Measurements from ENCODE around the gene CFTR.
A peak's percentile ranks its signal among the peaks of the same experiment; 100 is the strongest.

The CFTR gene

DNA sequence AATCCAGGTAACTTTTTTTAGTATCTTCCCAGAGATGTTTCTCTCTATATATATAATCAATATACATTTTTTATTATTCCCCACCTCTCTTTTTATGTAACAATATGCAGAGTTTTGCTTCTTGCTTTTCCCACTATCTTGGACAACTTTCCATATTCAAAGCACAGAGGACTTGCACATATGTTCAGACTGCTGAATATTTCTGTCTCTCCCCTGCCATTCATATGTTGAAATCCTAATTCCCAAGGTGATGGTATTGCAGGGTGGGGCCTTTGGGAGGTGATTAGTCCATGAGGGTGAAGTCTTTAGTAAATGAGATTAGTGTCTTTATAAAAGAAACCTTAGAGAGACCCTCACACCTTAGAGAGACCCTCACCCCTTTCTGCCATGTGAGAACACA lies 72.8 kb downstream of the CFTR start:
- Histone ChIP-seq H3K36me3 (ENCODE audit: insufficient read depth, low read length) (no peaks in the 10 kb centered on the region), H3K27me3 (ENCODE audit: insufficient read depth, low read length, poor library complexity) (no peaks in the 10 kb centered on the region), H3K9ac (ENCODE audit: low read depth, low read length) (no peak overlapping the region), H3K27ac (ENCODE audit: low read length) (no peak overlapping the region), H3K4me2 (ENCODE audit: insufficient read depth, low read length) (no peak overlapping the region), H3K9me3 (ENCODE audit: insufficient read depth, low read length, severe bottlenecking) (no peaks in the 10 kb centered on the region), H3K4me1 (ENCODE audit: insufficient read depth, low read length) (peaks cover 24% of the 10 kb centered on the region), H4K20me1 (ENCODE audit: insufficient read depth, low read length) (no peaks in the 10 kb centered on the region), H3K79me2 (ENCODE audit: insufficient read depth, low read length) (no peaks in the 10 kb centered on the region), H3K4me3 (ENCODE audit: low read depth in 1 of 2, low read length in 2 of 2) (no peak overlapping the region), H2AFZ (ENCODE audit: low read depth, low read length) (peak overlapping the region; percentile 13; the same call in 1 of the 2 replicates)
- DNase-seq (no peak), ATAC-seq (ENCODE audit: insufficient read depth, low read depth) (no peak)
- TF ChIP-seq EZH2 (IDR thresholded peaks at IDR 0.05; ENCODE audit: borderline replicate concordance, low read depth, low read length, severe bottlenecking), result no peak
- TF ChIP-seq, protein P1, sequence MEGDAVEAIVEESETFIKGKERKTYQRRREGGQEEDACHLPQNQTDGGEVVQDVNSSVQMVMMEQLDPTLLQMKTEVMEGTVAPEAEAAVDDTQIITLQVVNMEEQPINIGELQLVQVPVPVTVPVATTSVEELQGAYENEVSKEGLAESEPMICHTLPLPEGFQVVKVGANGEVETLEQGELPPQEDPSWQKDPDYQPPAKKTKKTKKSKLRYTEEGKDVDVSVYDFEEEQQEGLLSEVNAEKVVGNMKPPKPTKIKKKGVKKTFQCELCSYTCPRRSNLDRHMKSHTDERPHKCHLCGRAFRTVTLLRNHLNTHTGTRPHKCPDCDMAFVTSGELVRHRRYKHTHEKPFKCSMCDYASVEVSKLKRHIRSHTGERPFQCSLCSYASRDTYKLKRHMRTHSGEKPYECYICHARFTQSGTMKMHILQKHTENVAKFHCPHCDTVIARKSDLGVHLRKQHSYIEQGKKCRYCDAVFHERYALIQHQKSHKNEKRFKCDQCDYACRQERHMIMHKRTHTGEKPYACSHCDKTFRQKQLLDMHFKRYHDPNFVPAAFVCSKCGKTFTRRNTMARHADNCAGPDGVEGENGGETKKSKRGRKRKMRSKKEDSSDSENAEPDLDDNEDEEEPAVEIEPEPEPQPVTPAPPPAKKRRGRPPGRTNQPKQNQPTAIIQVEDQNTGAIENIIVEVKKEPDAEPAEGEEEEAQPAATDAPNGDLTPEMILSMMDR (IDR thresholded peaks at IDR 0.05; ENCODE audit: borderline replicate concordance, extremely low read depth, low read length, poor library complexity, severe bottlenecking), result no peak

- Histone ChIP-seq H3K79me2 (ENCODE audit: insufficient read depth, low read length) (no peaks in the 10 kb centered on the region), H3K27ac (ENCODE audit: low read length) (0 out of 2 replicates have a peak overlapping the region, but pooled peaks have one; percentile 35), H3K4me2 (ENCODE audit: insufficient read depth, low read length) (no peak overlapping the region), H3K9ac (ENCODE audit: low read depth, low read length) (no peak overlapping the region), H4K20me1 (ENCODE audit: insufficient read depth, low read length) (no peaks in the 10 kb centered on the region), H3K4me3 (ENCODE audit: low read depth in 1 of 2, low read length in 2 of 2) (no peak overlapping the region), H3K9me3 (ENCODE audit: insufficient read depth, low read length, severe bottlenecking) (no peaks in the 10 kb centered on the region), H3K27me3 (ENCODE audit: insufficient read depth, low read length, poor library complexity) (no peaks in the 10 kb centered on the region), H3K4me1 (ENCODE audit: insufficient read depth, low read length) (peaks cover 21% of the 10 kb centered on the region), H3K36me3 (ENCODE audit: insufficient read depth, low read length) (no peaks in the 10 kb centered on the region), H2AFZ (ENCODE audit: low read depth, low read length) (0 out of 2 replicates have a peak overlapping the region, but pooled peaks have one; percentile 36)
- TF ChIP-seq EZH2 (IDR thresholded peaks at IDR 0.05; ENCODE audit: borderline replicate concordance, low read depth, low read length, severe bottlenecking), result no peak
- TF ChIP-seq, protein P1 (IDR thresholded peaks at IDR 0.05; ENCODE audit: borderline replicate concordance, extremely low read depth, low read length, poor library complexity, severe bottlenecking), result no peak
- peak; percentile 69 for ATAC-seq (ENCODE audit: insufficient read depth, low read depth)
- no peak for DNase-seq
Measured at GRCh38 chr7:117555260-117555659, 75.4 kb downstream of the CFTR start.

GRCh38 chr7:117559391-117559790 lies 79.6 kb downstream of the CFTR start:
- no peaks in the 10 kb centered on the region for H3K79me2 ChIP-seq (ENCODE audit: insufficient read depth, low read length)
- H2AFZ ChIP-seq (ENCODE audit: low read depth, low read length), result no peak overlapping the region
- no peak for ATAC-seq (ENCODE audit: insufficient read depth, low read depth)
- H3K4me3 ChIP-seq (ENCODE audit: low read depth in 1 of 2, low read length in 2 of 2), result no peak overlapping the region
- no peaks in the 10 kb centered on the region for H4K20me1 ChIP-seq (ENCODE audit: insufficient read depth, low read length)
- H3K4me2 ChIP-seq (ENCODE audit: insufficient read depth, low read length), result no peak overlapping the region
- peaks cover 13% of the 10 kb centered on the region for H3K4me1 ChIP-seq (ENCODE audit: insufficient read depth, low read length)
- no peaks in the 10 kb centered on the region for H3K27me3 ChIP-seq (ENCODE audit: insufficient read depth, low read length, poor library complexity)
- H3K9me3 ChIP-seq (ENCODE audit: insufficient read depth, low read length, severe bottlenecking), result no peaks in the 10 kb centered on the region
- no peak overlapping the region for H3K27ac ChIP-seq (ENCODE audit: low read length)
- H3K9ac ChIP-seq (ENCODE audit: low read depth, low read length), result no peak overlapping the region
- no peaks in the 10 kb centered on the region for H3K36me3 ChIP-seq (ENCODE audit: insufficient read depth, low read length)
- TF ChIP-seq, protein P1 (IDR thresholded peaks at IDR 0.05; ENCODE audit: borderline replicate concordance, extremely low read depth, low read length, poor library complexity, severe bottlenecking), result no peak
- no peak for TF ChIP-seq EZH2 (IDR thresholded peaks at IDR 0.05; ENCODE audit: borderline replicate concordance, low read depth, low read length, severe bottlenecking)
- no peak for DNase-seq

DNA sequence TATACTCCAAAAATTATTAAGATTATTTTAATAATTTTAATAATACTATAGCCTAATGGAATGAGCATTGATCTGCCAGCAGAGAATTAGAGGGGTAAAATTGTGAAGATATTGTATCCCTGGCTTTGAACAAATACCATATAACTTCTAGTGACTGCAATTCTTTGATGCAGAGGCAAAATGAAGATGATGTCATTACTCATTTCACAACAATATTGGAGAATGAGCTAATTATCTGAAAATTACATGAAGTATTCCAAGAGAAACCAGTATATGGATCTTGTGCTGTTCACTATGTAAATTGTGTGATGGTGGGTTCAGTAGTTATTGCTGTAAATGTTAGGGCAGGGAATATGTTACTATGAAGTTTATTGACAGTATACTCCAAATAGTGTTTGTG lies 80.2 kb downstream of the CFTR start:
- Histone ChIP-seq H3K27me3 (ENCODE audit: insufficient read depth, low read length, poor library complexity) (no peaks in the 10 kb centered on the region), H3K4me2 (ENCODE audit: insufficient read depth, low read length) (no peak overlapping the region), H3K36me3 (ENCODE audit: insufficient read depth, low read length) (no peaks in the 10 kb centered on the region), H3K9ac (ENCODE audit: low read depth, low read length) (no peak overlapping the region), H3K4me1 (ENCODE audit: insufficient read depth, low read length) (peaks cover 13% of the 10 kb centered on the region), H3K27ac (ENCODE audit: low read length) (no peak overlapping the region), H4K20me1 (ENCODE audit: insufficient read depth, low read length) (no peaks in the 10 kb centered on the region), H3K79me2 (ENCODE audit: insufficient read depth, low read length) (no peaks in the 10 kb centered on the region), H3K9me3 (ENCODE audit: insufficient read depth, low read length, severe bottlenecking) (no peaks in the 10 kb centered on the region), H3K4me3 (ENCODE audit: low read depth in 1 of 2, low read length in 2 of 2) (no peak overlapping the region), H2AFZ (ENCODE audit: low read depth, low read length) (no peak overlapping the region)
- DNase-seq, result no peak
- TF ChIP-seq, protein P1 (IDR thresholded peaks at IDR 0.05; ENCODE audit: borderline replicate concordance, extremely low read depth, low read length, poor library complexity, severe bottlenecking), result no peak
- TF ChIP-seq EZH2 (IDR thresholded peaks at IDR 0.05; ENCODE audit: borderline replicate concordance, low read depth, low read length, severe bottlenecking), result no peak
- no peak for ATAC-seq (ENCODE audit: insufficient read depth, low read depth)

Data from DND-41 (cell line).